ENCODE results near the gene DYSF.

DYSF gene

GRCh38 chr2:71534826-71535225, 81.5 kb downstream of the DYSF start:
- Histone ChIP-seq H3K4me1 (ENCODE audit: control insufficient read depth, low read length) (no peaks in the 10 kb centered on the region), H3F3A (ENCODE audit: control insufficient read depth, insufficient read depth) (no peaks in the 10 kb centered on the region)

GRCh38 chr2:71535526-71535925, 82.2 kb downstream of the DYSF start:
- TF ChIP-seq CTCF (IDR thresholded peaks at IDR 0.05; ENCODE audit: low read depth, low read length, poor library complexity, severe bottlenecking) (no peak), EZH2phosphoT487 (IDR thresholded peaks at IDR 0.05; ENCODE audit: borderline replicate concordance, low read length) (no peak)
- Histone ChIP-seq H3K9me3 (ENCODE audit: control insufficient read depth, insufficient read depth, low read length) (no peaks in the 10 kb centered on the region), H4K20me1 (ENCODE audit: control insufficient read depth, insufficient read depth, low read depth, low read length) (no peaks in the 10 kb centered on the region)

More at GRCh38 chr2:71534826-71535225, 81.5 kb downstream of the DYSF start:
- Histone ChIP-seq H3K27ac (ENCODE audit: low read depth, low read length) (no peak overlapping the region), H3K9me2 (replicated peaks; ENCODE audit: control insufficient read depth, low read length) (no peaks in the 10 kb centered on the region), H3K4me2 (ENCODE audit: low read length) (no peak overlapping the region), H3K79me2 (ENCODE audit: control insufficient read depth, low read length) (no peaks in the 10 kb centered on the region), H4K20me1 (ENCODE audit: control insufficient read depth, insufficient read depth, low read depth, low read length) (no peaks in the 10 kb centered on the region), H3K4me3 (ENCODE audit: low read length) (no peak overlapping the region), H3K27me3 (ENCODE audit: control insufficient read depth, low read length) (no peaks in the 10 kb centered on the region), H3K36me3 (ENCODE audit: control insufficient read depth, low read length) (no peaks in the 10 kb centered on the region), H3K9me3 (ENCODE audit: control insufficient read depth, insufficient read depth, low read length) (no peaks in the 10 kb centered on the region)
- TF ChIP-seq EZH2phosphoT487 (IDR thresholded peaks at IDR 0.05; ENCODE audit: borderline replicate concordance, low read length) (no peak), CTCF (IDR thresholded peaks at IDR 0.05; ENCODE audit: low read depth, low read length, poor library complexity, severe bottlenecking) (no peak)

GRCh38 chr2:71536226-71536671, 82.9 kb downstream of the DYSF start:
- H3K27me3 ChIP-seq (ENCODE audit: control insufficient read depth, low read length), result no peaks in the 10 kb centered on the region
- TF ChIP-seq CTCF (IDR thresholded peaks at IDR 0.05; ENCODE audit: low read depth, low read length, poor library complexity, severe bottlenecking) (no peak), EZH2phosphoT487 (IDR thresholded peaks at IDR 0.05; ENCODE audit: borderline replicate concordance, low read length) (no peak)
- H3K9me2 ChIP-seq (replicated peaks; ENCODE audit: control insufficient read depth, low read length), result no peaks in the 10 kb centered on the region
- no peak overlapping the region for H3K4me3 ChIP-seq (ENCODE audit: low read length)
- no peaks in the 10 kb centered on the region for H4K20me1 ChIP-seq (ENCODE audit: control insufficient read depth, insufficient read depth, low read depth, low read length)
- H3K4me1 ChIP-seq (ENCODE audit: control insufficient read depth, low read length), result no peaks in the 10 kb centered on the region
- H3F3A ChIP-seq (ENCODE audit: control insufficient read depth, insufficient read depth), result no peaks in the 10 kb centered on the region
- no peaks in the 10 kb centered on the region for H3K9me3 ChIP-seq (ENCODE audit: control insufficient read depth, insufficient read depth, low read length)
- no peak overlapping the region for H3K27ac ChIP-seq (ENCODE audit: low read depth, low read length)
- H3K36me3 ChIP-seq (ENCODE audit: control insufficient read depth, low read length), result no peaks in the 10 kb centered on the region
- H3K4me2 ChIP-seq (ENCODE audit: low read length), result no peak overlapping the region
- no peaks in the 10 kb centered on the region for H3K79me2 ChIP-seq (ENCODE audit: control insufficient read depth, low read length)

More at GRCh38 chr2:71535526-71535925, 82.2 kb downstream of the DYSF start:
- no peaks in the 10 kb centered on the region for H3K27me3 ChIP-seq (ENCODE audit: control insufficient read depth, low read length)
- no peak overlapping the region for H3K4me3 ChIP-seq (ENCODE audit: low read length)
- no peak overlapping the region for H3K4me2 ChIP-seq (ENCODE audit: low read length)
- no peaks in the 10 kb centered on the region for H3K9me2 ChIP-seq (replicated peaks; ENCODE audit: control insufficient read depth, low read length)
- no peaks in the 10 kb centered on the region for H3K79me2 ChIP-seq (ENCODE audit: control insufficient read depth, low read length)
- no peaks in the 10 kb centered on the region for H3K36me3 ChIP-seq (ENCODE audit: control insufficient read depth, low read length)
- no peaks in the 10 kb centered on the region for H3K4me1 ChIP-seq (ENCODE audit: control insufficient read depth, low read length)
- H3F3A ChIP-seq (ENCODE audit: control insufficient read depth, insufficient read depth), result no peaks in the 10 kb centered on the region
- no peak overlapping the region for H3K27ac ChIP-seq (ENCODE audit: low read depth, low read length)
